Panc1 (cell line): Measurements from ENCODE around the gene TNNC2. TPM values are rescaled to one million over a fixed set of nuclear protein-coding genes. Genes with fewer than 3 reads are reported as not detected.
A peak's percentile ranks its signal among the peaks of the same experiment; 100 is the strongest.

Experiments
- ATAC-seq: fragments of 200-7000 bp; cut with Tn5 transposase; 2 replicates; pipeline ENCODE4 v1.9.1; 2020; ENCODE audit warnings: mild to moderate bottlenecking, moderate library complexity
- BruUV-seq: library from RNA; stranded (reverse); fragments of 400-500 nt; replicated peaks from 2 replicates; lab custom pipeline; 2021; lab: Mats Ljungman, UMichigan
- CTCF ChIA-PET: fragments of 300-600 bp; sonication (Branson Sonifier 250); formaldehyde crosslinking; loops from one replicate; lab custom pipeline; 2022; ENCODE audit warnings: antibody characterized with exemption; lab: Charles Lee
- POLR2A ChIA-PET: fragments of 300-600 bp; sonication (Branson Sonifier 250); formaldehyde crosslinking; loops from one replicate; lab custom pipeline; 2022; ENCODE audit warnings: antibody characterized with exemption; lab: Charles Lee
- DNase-seq: peaks from one replicate; pipeline ENCODE4 v3.0.0-alpha.2; 2010; ENCODE audit warnings: low read depth, low spot score
- H3K27ac ChIP-seq: 2 replicates; pipeline ENCODE4 v1.5.1; 2011; ENCODE audit warnings: mild to moderate bottlenecking, low read length, inconsistent platforms
- H3K27me3 ChIP-seq: fragments of 200-500 bp; sonication (Bioruptor generic); 2 replicates; pipeline ENCODE4 v1.6.0; 2014; ENCODE audit warnings: low read length, inconsistent platforms; ENCODE audit not compliant: control insufficient read depth, insufficient read depth
- H3K36me3 ChIP-seq: fragments of 200-500 bp; sonication (Bioruptor generic); 2 replicates; pipeline ENCODE4 v1.5.1; 2014; ENCODE audit warnings: inconsistent platforms, mild to moderate bottlenecking, low read length, moderate library complexity; ENCODE audit not compliant: control insufficient read depth, insufficient read depth
- H3K4me1 ChIP-seq: 2 replicates; pipeline ENCODE4 v1.5.1; 2011; ENCODE audit warnings: inconsistent platforms, mild to moderate bottlenecking, low read length, moderate library complexity; ENCODE audit not compliant: control insufficient read depth, insufficient read depth
- H3K4me3 ChIP-seq, 2 experiments: 2 replicates each; pipeline ENCODE4 v1.5.1; 2011 to 2012; ENCODE audit warnings: low read depth in 2 of 2, low read length in 2 of 2, mild to moderate bottlenecking in 2 of 2, inconsistent platforms in 1 of 2, moderate library complexity in 1 of 2
- H3K9me3 ChIP-seq: fragments of 200-500 bp; sonication (Bioruptor generic); 2 replicates; pipeline ENCODE4 v1.5.1; 2014; ENCODE audit warnings: low read depth, mild to moderate bottlenecking, inconsistent platforms, low read length, moderate library complexity; ENCODE audit not compliant: control insufficient read depth, insufficient read depth
- CTCF ChIP-seq: fragments of 450-650 bp; IDR thresholded peaks from 2 replicates; pipeline ENCODE4 v1.5.1; 2017; ENCODE audit warnings: mild to moderate bottlenecking
- POLR2AphosphoS5 ChIP-seq: IDR thresholded peaks from 2 replicates; pipeline ENCODE4 v1.6.1; 2012; ENCODE audit warnings: mild to moderate bottlenecking, low read depth, low read length, moderate library complexity
- REST ChIP-seq, 2 experiments: IDR thresholded peaks; 2 replicates each; pipeline ENCODE4 v1.6.1; 2011 to 2012; ENCODE audit warnings: low read depth in 2 of 2, control low read depth in 1 of 2, low read length in 1 of 2, mild to moderate bottlenecking in 1 of 2, moderate library complexity in 1 of 2; ENCODE audit not compliant: insufficient read depth in 1 of 2
- SIN3A ChIP-seq: IDR thresholded peaks from 2 replicates; pipeline ENCODE4 v1.6.1; 2012; ENCODE audit warnings: low read depth, mild to moderate bottlenecking, low read length, moderate library complexity, borderline replicate concordance; ENCODE audit not compliant: insufficient read depth
- TCF7L2 ChIP-seq: IDR thresholded peaks from 2 replicates; pipeline ENCODE4 v1.6.1; 2011; ENCODE audit warnings: mild to moderate bottlenecking, low read depth, low read length, inconsistent platforms
- in situ Hi-C: cut with HindIII; loops from 2 replicates; pipeline ENCODE4 v1.10.0; 2016; ENCODE audit warnings: low sequenced_read_pairs, low pct_unique_long_range_greater_than_20kb
- intact Hi-C: fragments of 100-400 bp; cut with micrococcal nuclease; formaldehyde crosslinking; loops from one replicate; pipeline ENCODE4 v1.10.0; 2022; ENCODE audit not compliant: unreplicated experiment
- total RNA-seq: library from RNA; stranded (reverse); gene quantifications from one replicate; pipeline ENCODE4 v1.2.1, GENCODE V29; 2021; ENCODE audit not compliant: unreplicated experiment

Gene TNNC2
- total RNA-seq, 1 experiment from 2014 or later, result 0.26 TPM

- ChIA-PET CTCF (no interaction called here), POLR2A (no interaction called here)
- no peaks in the 10 kb centered on the region for H3K27me3 ChIP-seq
- H3K27ac ChIP-seq, result no peak overlapping the region
- peaks cover 2% of the 10 kb centered on the region; the same call in 1 of the 2 replicates for H3K36me3 ChIP-seq
- no peak; the same call in 1 of the 2 replicates for ATAC-seq
- in situ Hi-C loops, result no loop called here
- peaks cover 13% of the 10 kb centered on the region for H3K4me1 ChIP-seq
- H3K9me3 ChIP-seq, result no peaks in the 10 kb centered on the region
- BruUV-seq, result no TSS peak
- intact Hi-C loops, result no loop called here
- H3K4me3 ChIP-seq, result no peak overlapping the region
- no peak for DNase-seq
- no peak for TF ChIP-seq REST (IDR thresholded peaks at IDR 0.05; ENCODE audit: insufficient read depth in 1 of 2, low read depth in 2 of 2, low read length in 1 of 2)
- no peak for TF ChIP-seq SIN3A
- TF ChIP-seq POLR2AphosphoS5, result no peak
- TF ChIP-seq CTCF, result no peak
- TF ChIP-seq TCF7L2, result no peak
Measured at GRCh38 chr20:45840700-45841198, 13.6 kb upstream of the TNNC2 start.

GRCh38 chr20:45836841-45837240, 9.7 kb upstream of the TNNC2 start:
- BruUV-seq, result no TSS peak
- intact Hi-C loops (no loop called here), in situ Hi-C loops (no loop called here)
- Histone ChIP-seq H3K27me3 (no peaks in the 10 kb centered on the region), H3K27ac (no peak overlapping the region), H3K9me3 (no peaks in the 10 kb centered on the region), H3K36me3 (no peaks in the 10 kb centered on the region; the same call in 1 of the 2 replicates), H3K4me3 (peak overlapping the region in 1 of 2 experiments; percentile 6; a peak in 2 of 4 replicates), H3K4me1 (peaks cover 20% of the 10 kb centered on the region)
- CTCF ChIA-PET, result interaction anchor here (0.7 kb wide), 1 partner anchor 13 kb away, joined by 7 read pairs; no protein-coding TSS in a partner anchor
- POLR2A ChIA-PET, result no interaction called here
- TF ChIP-seq REST (IDR thresholded peaks at IDR 0.05; ENCODE audit: insufficient read depth in 1 of 2, low read depth in 2 of 2, low read length in 1 of 2), result no peak
- TF ChIP-seq POLR2AphosphoS5, result no peak
- TF ChIP-seq SIN3A, result no peak
- TF ChIP-seq TCF7L2, result no peak
- TF ChIP-seq CTCF, result no peak
- ATAC-seq, result no peak
- DNase-seq, result no peak
